Natural killer cell (primary cell): ENCODE measurements around the gene ZNF124. TPM values are rescaled to one million over a fixed set of nuclear protein-coding genes. Genes with fewer than 3 reads are reported as not detected.
"Not testable (repeated sequence)": the region's sequence is repeated elsewhere in the genome, so short reads cannot be mapped to it uniquely, and the experiment has no call there.

Experiments
- ATAC-seq, 3 donors: fragments of 150-1000 bp in 2 of 3; fragments of 200-7000 bp in 1 of 3; cut with Tn5 transposase; 1 replicate in 1 of 3; 2 replicates in 2 of 3; pipeline ENCODE4 v1.10.0; 2021; ENCODE audit warnings: mild to moderate bottlenecking in 2 of 3, moderate library complexity in 2 of 3
- DNase-seq, 2 donors: peaks; one replicate each; pipeline versions ENCODE4 v3.0.0 to v3.0.0-alpha.2; 2013 to 2021; ENCODE audit warnings: mixed read lengths in 1 of 2
- H3K27ac ChIP-seq: one replicate; pipeline ENCODE4 v1.5.1; 2013; ENCODE audit warnings: mild to moderate bottlenecking, low read length
- H3K27me3 ChIP-seq: one replicate; pipeline ENCODE4 v1.6.1; 2013; ENCODE audit warnings: low read length; ENCODE audit not compliant: control insufficient read depth, insufficient read depth
- H3K36me3 ChIP-seq: one replicate; pipeline ENCODE4 v1.6.1; 2013; ENCODE audit warnings: low read length; ENCODE audit not compliant: control insufficient read depth, insufficient read depth
- H3K4me1 ChIP-seq: one replicate; pipeline ENCODE4 v1.6.1; 2013; ENCODE audit warnings: low read length; ENCODE audit not compliant: control insufficient read depth, insufficient read depth
- H3K4me3 ChIP-seq: one replicate; pipeline ENCODE4 v1.5.1; 2013; ENCODE audit warnings: low read length
- H3K9me3 ChIP-seq: one replicate; pipeline ENCODE4 v1.6.1; 2013; ENCODE audit warnings: low read length; ENCODE audit not compliant: control insufficient read depth, insufficient read depth
- H3K27ac Mint-ChIP-seq, 2 donors: one replicate each; pipeline ENCODE4 v1.8.0; 2022; ENCODE audit warnings: mild to moderate bottlenecking in 2 of 2, mixed read lengths in 2 of 2, moderate library complexity in 1 of 2
- H3K27me3 Mint-ChIP-seq, 2 donors: one replicate each; pipeline ENCODE4 v1.8.0; 2022; ENCODE audit warnings: low read depth in 2 of 2, mixed read lengths in 2 of 2
- H3K36me3 Mint-ChIP-seq: one replicate; pipeline ENCODE4 v1.8.0; 2022; ENCODE audit warnings: mixed read lengths
- H3K4me1 Mint-ChIP-seq, 2 donors: one replicate each; pipeline ENCODE4 v1.8.0; 2022; ENCODE audit warnings: mixed read lengths in 2 of 2
- H3K4me3 Mint-ChIP-seq: one replicate; pipeline ENCODE4 v1.8.0; 2022; ENCODE audit warnings: mild to moderate bottlenecking, moderate library complexity, mixed read lengths
- H3K9me3 Mint-ChIP-seq, 2 donors: one replicate each; pipeline ENCODE4 v1.8.0; 2022; ENCODE audit warnings: mixed read lengths in 2 of 2
- CTCF ChIP-seq: fragments of 200-600 bp; IDR thresholded peaks from one replicate; pipeline ENCODE4 v1.8.0; 2022; ENCODE audit warnings: antibody characterized with exemption
- WGBS: methylation state at CpG from one replicate; pipeline ENCODE4 v1.1.7; 2013; ENCODE audit warnings: missing lambda C conversion rate; ENCODE audit not compliant: insufficient coverage; 5-methylcytosine and 5-hydroxymethylcytosine counted together
- intact Hi-C: fragments of 100-400 bp; cut with micrococcal nuclease; formaldehyde crosslinking; loops from one replicate; pipeline ENCODE4 v1.14.2; 2022
- total RNA-seq, 4 donors: library from RNA; stranded (reverse); fragments of 120-200 nt in 1 of 4; gene quantifications; one replicate each; pipeline versions ENCODE4 v1.2.3 to v1.2.4, GENCODE V29; 2013 to 2022

Gene ZNF124
- 10 to 100 TPM; 22.0 to 50.6 (median 31.2) TPM for total RNA-seq
- total RNA-seq (2013): 70.1 TPM

DNA sequence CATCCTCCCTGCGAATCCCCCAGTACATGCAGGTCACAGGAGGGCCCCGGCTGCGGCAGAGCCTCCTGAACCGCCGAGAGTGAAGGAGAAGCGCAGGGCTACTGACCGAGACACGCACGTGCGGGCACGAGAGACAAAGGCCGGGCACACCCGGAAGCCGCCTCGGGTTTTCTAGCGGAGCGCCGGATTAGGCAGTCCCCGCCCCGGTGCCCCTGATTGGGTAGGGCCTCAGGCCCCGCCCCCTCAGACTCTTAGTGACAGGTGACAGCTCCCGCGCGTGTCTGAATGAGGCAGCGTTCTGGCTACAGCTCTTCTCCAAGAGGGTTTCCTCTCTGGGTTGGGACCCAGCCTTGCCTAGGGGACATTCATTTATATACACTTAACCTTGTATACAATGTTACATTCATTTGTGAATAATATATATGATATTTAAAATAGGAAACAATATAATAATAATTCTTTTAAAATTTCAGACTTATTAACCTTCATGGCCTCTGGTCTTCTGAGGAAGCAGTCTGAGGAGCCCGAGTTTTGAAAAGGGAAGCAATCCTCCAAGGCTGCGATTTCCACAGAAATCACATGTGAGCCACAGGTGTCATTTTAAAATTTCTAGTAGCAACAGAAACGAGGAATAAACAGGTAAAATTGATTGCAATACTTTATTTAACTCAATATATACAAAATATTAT is at the start of gene ZNF124:
TSS of gene ZNF124 (minus strand) at position 146 of the 689 bp plus-strand sequence. CDS start at position 3, 143 bp downstream.
- peak within 1 kb of the TSS; percentile 25 for H3K4me3 Mint-ChIP-seq
- not testable (repeated sequence) for H3K4me3 ChIP-seq, H3K9me3 Mint-ChIP-seq, H3K36me3 ChIP-seq, H3K27me3 Mint-ChIP-seq, H3K27ac ChIP-seq, H3K9me3 ChIP-seq, H3K27me3 ChIP-seq, H3K36me3 Mint-ChIP-seq
- peak; percentile 98 to 99 (median 99) for ATAC-seq
- peak within 1 kb of the TSS in 1 of 2 donors; percentile 45 for H3K27ac Mint-ChIP-seq
- H3K4me1 ChIP-seq: peaks cover 13% of the 10 kb centered on the region
- H3K4me1 Mint-ChIP-seq: peaks cover 26 to 27% of the 10 kb centered on the region in 2 donors
- DNase-seq: peak in 1 of 2 donors; percentile 16
- intact Hi-C loops: loop anchor here (5.0 kb wide), 1 partner anchor 35 kb away; no protein-coding TSS in a partner anchor
- WGBS: 13% methylated on average over 2 of the region's 28 CpGs

- ATAC-seq, H3K27ac ChIP-seq, H3K4me1 Mint-ChIP-seq, H3K27me3 ChIP-seq, intact Hi-C loops, DNase-seq, H3K9me3 ChIP-seq, H3K36me3 ChIP-seq, H3K4me3 ChIP-seq, H3K4me3 Mint-ChIP-seq, H3K27ac Mint-ChIP-seq, H3K4me1 ChIP-seq, H3K9me3 Mint-ChIP-seq: not testable (repeated sequence)
- WGBS: 96% methylated on average over 20 of the region's 30 CpGs
- Mint-ChIP-seq H3K36me3 (peaks cover 12% of the 10 kb centered on the region), H3K27me3 (peaks cover 32 to 52% of the 10 kb centered on the region in 2 donors)
Measured at GRCh38 chr1:247220280-247220679, 48.5 kb upstream of the ZNF124 start.

- Mint-ChIP-seq H3K4me3 (no peak overlapping the region), H3K4me1 (no peaks in the 10 kb centered on the region), H3K36me3 (peaks cover 5% of the 10 kb centered on the region), H3K9me3 (no peaks in the 10 kb centered on the region), H3K27ac (no peak overlapping the region), H3K27me3 (peaks cover 25 to 38% of the 10 kb centered on the region in 2 donors)
- DNase-seq (no peak), ATAC-seq (no peak)
- no peak for TF ChIP-seq CTCF
- intact Hi-C loops: no loop called here
- H3K36me3 ChIP-seq: no peaks in the 10 kb centered on the region
- no peaks in the 10 kb centered on the region for H3K4me1 ChIP-seq
- H3K9me3 ChIP-seq: no peaks in the 10 kb centered on the region
- H3K4me3 ChIP-seq: no peak overlapping the region
- H3K27ac ChIP-seq: no peak overlapping the region
- 87% methylated on average over 6 of the region's 6 CpGs for WGBS
- no peaks in the 10 kb centered on the region for H3K27me3 ChIP-seq
Measured at GRCh38 chr1:247218121-247218651, 46.4 kb upstream of the ZNF124 start.

- peaks cover 0 to 12% of the 10 kb centered on the region in 2 donors for H3K4me1 Mint-ChIP-seq
- no peaks in the 10 kb centered on the region for H3K9me3 ChIP-seq
- H3K36me3 ChIP-seq: no peaks in the 10 kb centered on the region
- 92% methylated on average over 3 of the region's 3 CpGs for WGBS
- no peak overlapping the region for H3K4me3 Mint-ChIP-seq
- no peak overlapping the region for H3K4me3 ChIP-seq
- H3K27me3 Mint-ChIP-seq: peaks cover 18 to 27% of the 10 kb centered on the region in 2 donors
- H3K4me1 ChIP-seq: peaks cover 4% of the 10 kb centered on the region
- no peak for TF ChIP-seq CTCF
- intact Hi-C loops: no loop called here
- no peak for ATAC-seq
- no peaks in the 10 kb centered on the region for H3K36me3 Mint-ChIP-seq
- H3K27me3 ChIP-seq: no peaks in the 10 kb centered on the region
- no peak for DNase-seq
- H3K27ac Mint-ChIP-seq: no peak overlapping the region
- no peak overlapping the region for H3K27ac ChIP-seq
- no peaks in the 10 kb centered on the region for H3K9me3 Mint-ChIP-seq
Measured at GRCh38 chr1:247216261-247216660, 44.4 kb upstream of the ZNF124 start.
